Right forelimb (tissue), 1 donor: ENCODE results near the gene XPR1.
"Not testable (repeated sequence)": the region's sequence is repeated elsewhere in the genome, so short reads cannot be mapped to it uniquely, and the experiment has no call there.

Source experiments
- DNase-seq: peaks from one replicate; pipeline ENCODE4 v3.0.0-alpha.2; 2018

The XPR1 gene

DNA sequence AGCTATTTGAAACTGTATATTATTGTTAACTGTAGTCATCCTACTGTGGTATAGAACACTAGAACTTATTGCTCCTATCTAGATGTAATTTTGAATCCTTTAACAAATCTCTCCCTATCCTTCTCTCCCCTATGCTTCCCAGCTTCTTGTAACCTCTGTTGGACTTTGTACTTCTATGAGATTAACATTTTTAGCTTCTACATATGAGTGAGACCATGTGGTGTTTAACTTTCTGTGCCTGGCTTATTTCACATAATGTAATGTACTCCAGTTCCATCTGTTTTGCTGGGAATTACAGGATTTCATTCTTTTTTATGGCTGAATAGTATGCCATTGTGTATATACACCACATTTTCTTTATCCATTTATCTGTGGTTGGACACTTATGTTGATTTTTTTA lies 216.4 kb downstream of the XPR1 start:
- DNase-seq = no peak

DNA sequence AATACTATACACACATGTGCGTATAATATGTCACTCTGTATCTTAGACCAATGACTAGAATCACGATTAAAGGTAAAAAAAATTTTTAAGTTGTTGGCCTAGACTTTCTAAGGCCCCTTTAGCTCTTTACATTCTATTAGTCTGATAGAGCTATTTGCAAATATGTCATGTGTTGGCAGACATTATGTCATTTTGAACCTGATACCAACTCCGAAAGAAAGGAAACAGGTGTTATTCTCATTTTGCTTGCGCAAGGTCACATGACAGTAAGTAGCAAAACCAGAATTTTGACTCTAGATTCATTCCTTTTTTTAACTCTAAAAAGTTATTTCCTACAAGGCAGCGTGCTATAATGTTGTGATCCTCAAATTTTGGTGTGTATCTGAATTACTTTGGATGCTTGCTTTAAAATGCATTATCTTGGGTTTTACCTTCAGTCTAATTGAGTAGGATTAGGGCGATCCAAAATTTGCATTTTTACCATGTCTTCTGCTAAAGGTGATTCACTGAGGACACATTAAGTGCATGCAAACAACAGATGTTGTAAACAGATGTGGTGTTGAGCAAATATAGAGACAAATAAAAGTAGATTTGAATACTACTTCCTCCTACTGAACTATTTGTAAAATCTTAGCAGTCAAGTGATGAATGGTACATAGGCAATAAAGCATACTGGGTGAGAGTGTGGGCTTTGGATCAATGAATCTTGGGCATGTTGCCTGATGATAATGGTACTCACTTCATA lies 217.4 kb downstream of the XPR1 start:
- DNase-seq = no peak

- no peak for DNase-seq
Observed at GRCh38 chr1:180851995-180852887, 220.4 kb downstream of the XPR1 start.

DNA sequence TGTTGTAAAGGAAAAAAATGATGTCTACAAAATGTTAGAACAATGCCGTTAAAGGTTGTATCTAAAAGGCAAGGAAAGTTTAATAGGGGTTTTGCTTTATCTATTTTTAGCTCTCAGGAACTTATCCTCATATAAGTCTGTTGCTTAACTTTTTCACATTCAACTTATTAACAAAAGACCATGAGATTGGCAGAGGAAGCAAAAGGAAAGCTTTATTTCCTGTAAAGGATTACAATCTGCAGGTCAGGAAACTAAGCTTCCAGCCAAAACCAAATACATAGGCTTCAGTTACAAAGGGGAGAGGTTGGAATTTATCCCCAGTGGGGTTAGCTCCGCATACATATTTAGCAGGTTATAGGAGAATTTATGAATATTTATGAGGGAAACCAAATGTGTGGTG lies 222.2 kb downstream of the XPR1 start:
- DNase-seq = no peak

GRCh38 chr1:180854456-180854855 lies 222.6 kb downstream of the XPR1 start:
- no peak for DNase-seq

DNA sequence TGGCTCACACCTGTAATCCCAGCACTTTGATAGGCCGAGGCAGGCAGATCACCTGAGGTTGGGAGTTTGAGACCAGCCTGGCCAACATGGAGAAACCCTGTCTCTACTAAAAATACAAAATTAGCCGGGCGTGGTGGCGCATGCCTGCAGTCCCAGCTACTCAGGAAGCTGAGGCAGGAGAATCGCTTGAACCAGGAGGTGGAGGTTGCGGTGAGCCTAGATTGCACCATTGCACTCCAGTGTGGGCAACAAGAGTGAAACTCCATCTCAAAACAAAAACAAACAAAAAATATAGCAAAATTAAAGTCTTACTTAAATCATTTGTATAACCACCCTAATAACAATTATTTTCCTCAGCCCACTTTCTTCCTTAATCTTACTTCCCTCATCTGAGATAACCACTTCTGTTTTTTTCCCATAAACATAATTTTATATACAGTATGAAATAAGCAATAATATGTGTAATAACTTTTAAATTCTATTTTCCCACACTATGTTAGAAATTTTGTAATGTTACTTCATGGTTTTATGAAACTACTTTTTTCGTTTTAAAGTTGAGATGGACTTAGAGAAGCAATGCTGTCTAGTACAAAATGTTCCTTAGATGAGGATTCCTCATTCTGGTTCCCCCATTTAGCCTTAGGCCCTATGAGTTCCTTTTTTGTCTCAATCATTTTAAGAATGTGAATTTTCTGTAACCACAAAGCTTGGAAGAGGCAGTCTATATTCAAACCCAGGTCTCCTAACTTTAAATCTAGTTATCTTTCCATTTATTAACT lies 226.3 kb downstream of the XPR1 start:
- not testable (repeated sequence) for DNase-seq

GRCh38 chr1:180859306-180859705 lies 227.5 kb downstream of the XPR1 start:
- no peak for DNase-seq

DNA sequence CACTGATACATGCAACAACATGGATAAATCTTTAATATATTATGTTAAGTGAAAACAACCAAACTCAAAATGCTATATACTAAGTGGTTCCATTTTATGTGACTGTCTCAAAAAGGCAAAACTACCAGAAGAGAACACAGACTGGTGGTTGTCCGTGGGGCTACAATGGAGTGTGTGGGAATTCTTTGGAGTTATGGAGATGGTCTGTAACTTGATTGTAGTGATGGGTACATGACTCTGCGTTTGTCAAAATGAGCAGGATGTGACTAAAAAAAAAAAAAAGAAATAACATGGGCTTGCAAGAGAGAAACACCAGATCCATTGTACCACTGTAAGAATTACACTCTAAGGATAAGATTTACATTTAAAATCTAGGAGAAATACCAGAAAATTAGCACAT lies 228.7 kb downstream of the XPR1 start:
- DNase-seq = no peak

- DNase-seq = no peak
Observed at GRCh38 chr1:180862305-180862704, 230.5 kb downstream of the XPR1 start.

- DNase-seq = no peak
Observed at GRCh38 chr1:180863158-180863775, 231.4 kb downstream of the XPR1 start.

GRCh38 chr1:180881806-180882509 lies 250.1 kb downstream of the XPR1 start:
- no peak for DNase-seq

- no peak for DNase-seq
Observed at GRCh38 chr1:180884588-180885300, 252.9 kb downstream of the XPR1 start.

- no peak for DNase-seq
Observed at GRCh38 chr1:180886338-180886737, 254.5 kb downstream of the XPR1 start.

DNA sequence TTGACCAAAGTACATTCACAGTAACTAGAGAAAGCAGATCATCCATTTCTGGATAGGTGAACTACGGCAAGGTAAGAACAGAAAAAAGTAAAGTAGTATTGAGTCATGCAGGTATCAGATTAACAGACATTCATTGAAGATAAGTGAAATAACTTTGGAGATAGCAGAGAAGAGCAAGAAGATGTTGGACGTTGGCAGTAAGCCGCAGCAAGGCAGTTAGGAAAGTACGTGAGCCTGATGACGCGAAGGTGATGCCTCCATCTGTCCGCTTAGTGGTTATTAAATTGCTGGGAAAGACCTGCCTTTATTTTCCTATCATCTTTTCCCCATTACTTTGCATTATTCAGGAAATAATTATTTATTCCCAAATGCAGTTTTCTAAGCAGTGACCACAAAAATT lies 256.0 kb downstream of the XPR1 start:
- DNase-seq = no peak

DNA sequence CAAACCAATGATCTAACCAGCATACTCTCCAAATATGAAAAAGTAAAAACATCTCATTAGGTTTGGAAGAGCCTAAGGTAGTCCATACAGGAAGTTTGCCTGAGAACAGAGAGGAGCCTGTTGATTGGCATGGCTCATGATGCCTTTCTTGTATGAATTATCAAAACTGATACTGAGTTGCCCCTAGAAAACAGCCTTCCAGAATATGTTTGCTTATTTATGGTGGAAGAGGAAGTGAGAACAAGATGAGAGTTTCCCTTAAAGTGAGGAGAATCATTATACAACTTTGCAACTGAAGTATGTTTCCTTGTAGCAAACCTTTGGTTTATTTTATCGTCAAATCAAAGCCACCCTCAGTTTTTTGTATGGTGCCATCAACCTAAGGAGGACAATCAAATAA lies 257.0 kb downstream of the XPR1 start:
- DNase-seq = no peak

- DNase-seq = no peak
Observed at GRCh38 chr1:180889325-180889724, 257.5 kb downstream of the XPR1 start.

GRCh38 chr1:180892272-180892671 lies 260.4 kb downstream of the XPR1 start:
- no peak for DNase-seq

DNA sequence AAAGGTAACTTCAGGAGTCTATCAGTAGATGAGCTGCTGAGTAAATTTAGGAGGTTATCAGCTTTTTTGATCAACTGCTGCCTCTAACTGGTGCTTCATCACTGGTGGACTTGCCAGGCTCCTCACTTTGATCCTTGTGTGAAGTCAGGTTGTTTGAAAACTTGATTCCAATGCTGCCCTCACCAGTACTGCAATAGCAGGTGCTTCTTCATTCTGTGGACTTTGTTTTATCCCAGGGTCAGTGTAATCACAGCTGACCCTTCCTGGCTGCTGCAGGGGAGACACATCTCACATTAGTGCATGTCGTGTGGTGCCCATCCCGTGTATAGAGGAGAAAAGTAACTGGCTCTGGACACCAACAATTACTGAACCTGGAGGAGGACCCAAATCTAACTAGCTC lies 260.9 kb downstream of the XPR1 start:
- DNase-seq = no peak

- DNase-seq = no peak
Observed at GRCh38 chr1:180893614-180894013, 261.8 kb downstream of the XPR1 start.

DNA sequence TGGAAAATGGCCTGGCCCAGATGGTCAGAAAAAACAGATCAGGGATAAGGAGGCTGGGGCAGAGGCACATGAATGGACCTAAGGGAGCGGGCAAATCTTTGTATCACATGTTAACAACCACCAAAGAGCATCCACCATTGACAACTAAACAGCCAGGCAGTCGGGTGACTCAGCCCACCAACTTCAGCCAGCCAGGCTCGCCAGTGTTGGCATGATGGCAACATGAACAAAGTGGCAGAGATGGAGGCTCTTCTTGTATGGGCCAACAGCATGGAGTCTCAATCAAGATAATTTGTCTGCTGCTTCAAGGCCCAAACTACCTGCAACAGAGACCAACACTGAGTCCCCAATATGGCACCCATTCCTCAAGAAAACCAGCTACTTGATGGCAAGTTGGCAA lies 264.3 kb downstream of the XPR1 start:
- DNase-seq = no peak

DNA sequence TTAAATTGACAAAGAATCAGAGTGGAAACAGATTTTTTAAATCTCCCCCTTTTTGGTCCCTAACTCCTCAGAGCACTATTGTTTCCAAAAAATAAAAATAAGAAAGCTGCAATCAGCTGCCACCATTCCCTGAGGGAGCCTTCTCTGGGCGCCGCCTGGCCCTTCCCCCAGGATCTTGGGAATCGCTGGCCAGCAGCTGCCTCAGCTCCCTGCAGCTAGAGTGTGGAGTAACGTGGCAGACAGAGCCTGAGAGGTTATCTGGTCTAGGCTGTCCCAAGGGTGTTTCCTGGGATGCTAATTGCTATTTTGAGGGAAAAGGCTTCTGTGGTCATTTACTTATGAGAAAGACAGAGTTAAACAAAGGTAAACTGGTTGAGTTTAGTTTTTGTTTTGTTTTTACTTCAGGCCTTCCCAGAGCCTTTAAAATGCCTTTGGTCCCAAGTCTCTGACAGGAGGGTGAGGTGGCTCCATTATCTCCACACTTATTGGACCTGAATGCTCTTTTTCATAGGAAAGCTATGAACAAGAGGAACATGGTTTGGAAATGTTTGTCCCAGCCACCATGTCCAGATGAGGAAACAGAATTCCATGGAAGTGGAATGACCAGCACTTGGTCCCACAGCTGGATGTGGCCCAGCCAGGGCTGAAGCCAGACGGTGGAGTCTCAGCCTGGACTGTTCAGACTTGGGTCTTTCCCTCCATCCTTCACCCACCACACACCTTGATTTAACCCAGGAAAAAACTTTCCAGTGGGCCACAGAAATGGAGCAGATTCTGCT lies 266.8 kb downstream of the XPR1 start:
- DNase-seq = no peak
